ENCODE results near the gene WDR59.
"Not testable (repeated sequence)": the region's sequence is repeated elsewhere in the genome, so short reads cannot be mapped to it uniquely, and the experiment has no call there.

Gene WDR59

GRCh38 chr16:74921051-74921450 lies 63.9 kb downstream of the WDR59 start:
- ChIA-PET POLR2A (no interaction called here), CTCF (interaction anchor here (0.6 to 1.2 kb wide), 2 partner anchors 25 to 247 kb away, joined by 3 to 4 read pairs; no protein-coding TSS in a partner anchor)
- no peak for TF ChIP-seq CTCF (IDR thresholded peaks at IDR 0.05; ENCODE audit: control extremely low read depth, extremely low read depth, low read depth, missing control alignments)
- DNase-seq (ENCODE audit: extremely low spot score): no peak

- POLR2A ChIA-PET: no interaction called here
- CTCF ChIA-PET: interaction anchor here (1.1 to 1.5 kb wide), 2 partner anchors 26 to 47 kb away, joined by 3 to 5 read pairs; no protein-coding TSS in a partner anchor
- no peak for DNase-seq (ENCODE audit: extremely low spot score)
Observed at GRCh38 chr16:74909665-74910064, 75.3 kb downstream of the WDR59 start.

GRCh38 chr16:74908759-74909158 lies 76.2 kb downstream of the WDR59 start:
- POLR2A ChIA-PET; DNase-seq (ENCODE audit: extremely low spot score): not testable (repeated sequence)
- CTCF ChIA-PET: interaction anchor here (1.1 to 1.5 kb wide), 2 partner anchors 27 to 46 kb away, joined by 3 to 5 read pairs; no protein-coding TSS in a partner anchor

More at GRCh38 chr16:74909665-74910064, 75.3 kb downstream of the WDR59 start:
- no peak for TF ChIP-seq CTCF (IDR thresholded peaks at IDR 0.05; ENCODE audit: control extremely low read depth, extremely low read depth, low read depth, missing control alignments)

GRCh38 chr16:74903901-74904678 lies 80.8 kb downstream of the WDR59 start:
- POLR2A ChIA-PET: no interaction called here

GRCh38 chr16:74903120-74903519 lies 81.8 kb downstream of the WDR59 start:
- POLR2A ChIA-PET: no interaction called here
- no peak for TF ChIP-seq CTCF (IDR thresholded peaks at IDR 0.05; ENCODE audit: control extremely low read depth, extremely low read depth, low read depth, missing control alignments)
- no peak for DNase-seq (ENCODE audit: extremely low spot score)
- CTCF ChIA-PET: no interaction called here

More at GRCh38 chr16:74903901-74904678, 80.8 kb downstream of the WDR59 start:
- no peak for TF ChIP-seq CTCF (IDR thresholded peaks at IDR 0.05; ENCODE audit: control extremely low read depth, extremely low read depth, low read depth, missing control alignments)
- no peak for DNase-seq (ENCODE audit: extremely low spot score)
- CTCF ChIA-PET: interaction anchor here (1.5 to 1.6 kb wide), 3 partner anchors 7 to 207 kb away, joined by 3 to 5 read pairs (median 3); no protein-coding TSS in a partner anchor

GRCh38 chr16:74902161-74902560 lies 82.8 kb downstream of the WDR59 start:
- no peak for TF ChIP-seq CTCF (IDR thresholded peaks at IDR 0.05; ENCODE audit: control extremely low read depth, extremely low read depth, low read depth, missing control alignments)
- DNase-seq (ENCODE audit: extremely low spot score): no peak
- ChIA-PET POLR2A (no interaction called here), CTCF (no interaction called here)

GRCh38 chr16:74901606-74902005 lies 83.3 kb downstream of the WDR59 start:
- CTCF ChIA-PET: no interaction called here
- no peak for TF ChIP-seq CTCF (IDR thresholded peaks at IDR 0.05; ENCODE audit: control extremely low read depth, extremely low read depth, low read depth, missing control alignments)
- POLR2A ChIA-PET: no interaction called here
- DNase-seq (ENCODE audit: extremely low spot score): no peak

All from GM10248 (cell line).